Amniotic epithelial cell (primary cell): ENCODE measurements around the gene RIPOR3.
A peak's percentile ranks its signal among the peaks of the same experiment; 100 is the strongest.
"Not testable (repeated sequence)": the region's sequence is repeated elsewhere in the genome, so short reads cannot be mapped to it uniquely, and the experiment has no call there.

Source experiments
- DNase-seq: peaks from one replicate; pipeline ENCODE4 v3.0.0-alpha.2; 2010; ENCODE audit warnings: low read depth

Gene RIPOR3

GRCh38 chr20:50574108-50574507 lies 117.2 kb downstream of the RIPOR3 start:
- DNase-seq, result no peak

GRCh38 chr20:50572938-50573777 lies 118.2 kb downstream of the RIPOR3 start:
- peak; percentile 79 for DNase-seq

- DNase-seq, result no peak
Measured at GRCh38 chr20:50571466-50571865, 119.9 kb downstream of the RIPOR3 start.

DNA sequence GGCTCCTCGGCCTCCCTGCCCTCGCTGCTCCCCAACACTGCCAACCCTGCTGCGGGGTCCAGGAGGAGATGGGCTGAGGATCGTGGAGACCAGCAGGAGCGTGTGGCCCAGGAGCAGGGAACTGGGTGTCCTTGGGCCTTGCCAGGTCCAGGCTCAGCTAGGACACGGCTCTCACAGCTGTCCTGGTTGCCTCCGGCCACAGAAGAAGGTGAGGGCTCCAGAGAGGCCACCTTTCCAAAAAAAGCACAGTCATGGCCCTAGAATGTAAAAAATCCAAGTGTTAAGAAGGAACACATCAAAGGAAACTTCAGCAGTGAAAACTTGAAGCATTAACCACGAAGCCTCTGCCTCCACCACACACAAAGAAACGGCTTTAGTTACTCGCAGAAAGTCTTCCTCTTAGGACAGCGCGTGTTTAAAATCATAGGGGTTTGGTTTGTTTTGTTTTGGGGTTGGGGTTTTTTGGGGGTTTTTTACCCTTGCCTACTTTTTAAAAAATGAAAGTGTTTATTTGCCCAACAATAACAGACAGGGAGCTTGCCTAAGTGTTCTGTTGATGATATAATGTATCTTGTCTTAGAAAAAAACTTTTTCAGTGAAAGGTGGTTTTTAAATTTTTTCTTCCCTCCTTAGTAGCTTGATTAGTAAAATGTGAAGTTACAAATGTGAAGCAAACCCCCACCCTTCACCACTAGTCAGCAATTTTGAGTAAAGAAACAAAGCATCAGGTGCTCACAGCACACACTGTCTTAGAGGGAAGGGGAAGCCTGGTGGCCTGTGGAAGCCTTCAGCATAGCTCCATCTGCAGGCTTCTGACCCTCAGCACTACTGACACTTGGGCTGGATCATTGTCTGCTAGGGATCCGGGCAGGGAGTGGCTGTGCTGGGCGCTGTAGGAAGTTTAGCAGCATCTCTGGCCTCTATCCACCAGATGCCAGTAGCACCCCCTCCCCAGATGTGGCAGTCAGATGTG lies 121.2 kb downstream of the RIPOR3 start:
- DNase-seq, result peak; percentile 63

DNA sequence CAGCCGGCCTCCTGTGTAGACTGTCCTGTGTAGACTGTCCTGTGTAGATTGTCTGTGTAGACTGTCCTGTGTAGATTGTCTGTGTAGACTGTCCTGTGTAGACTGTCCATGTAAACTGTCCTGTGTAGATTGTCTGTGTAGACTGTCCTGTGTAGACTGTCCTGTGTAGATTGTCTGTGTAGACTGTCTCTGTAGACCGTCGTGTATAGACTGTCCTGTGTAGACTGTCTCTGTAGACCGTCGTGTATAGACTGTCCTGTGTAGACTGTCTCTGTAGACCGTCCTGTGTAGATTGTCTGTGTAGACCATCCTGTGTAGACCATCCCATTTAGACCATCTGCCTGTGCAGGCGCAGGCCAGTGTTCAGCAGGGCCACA lies 121.9 kb downstream of the RIPOR3 start:
- not testable (repeated sequence) for DNase-seq

DNA sequence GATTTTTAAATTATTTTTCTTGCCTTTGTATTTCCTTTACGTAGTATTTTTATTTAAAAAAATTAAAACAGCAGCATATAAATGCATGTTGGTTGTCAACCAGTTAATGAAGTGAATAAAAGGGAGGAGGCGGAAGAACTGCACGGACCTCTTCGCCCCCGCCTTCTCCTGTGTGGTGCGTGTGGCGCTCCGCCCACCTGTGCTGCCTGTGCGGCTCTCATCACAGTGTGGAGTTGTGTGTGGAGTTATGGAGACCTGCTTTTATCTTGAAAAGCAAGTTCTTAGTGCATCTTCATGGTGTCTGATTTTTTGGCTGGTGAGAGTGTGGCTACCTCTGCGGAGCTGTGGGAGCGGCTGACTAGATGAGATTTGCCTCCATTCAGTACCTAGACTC lies 122.8 kb downstream of the RIPOR3 start:
- no peak for DNase-seq

- no peak for DNase-seq
Measured at GRCh38 chr20:50567860-50568548, 123.3 kb downstream of the RIPOR3 start.

DNA sequence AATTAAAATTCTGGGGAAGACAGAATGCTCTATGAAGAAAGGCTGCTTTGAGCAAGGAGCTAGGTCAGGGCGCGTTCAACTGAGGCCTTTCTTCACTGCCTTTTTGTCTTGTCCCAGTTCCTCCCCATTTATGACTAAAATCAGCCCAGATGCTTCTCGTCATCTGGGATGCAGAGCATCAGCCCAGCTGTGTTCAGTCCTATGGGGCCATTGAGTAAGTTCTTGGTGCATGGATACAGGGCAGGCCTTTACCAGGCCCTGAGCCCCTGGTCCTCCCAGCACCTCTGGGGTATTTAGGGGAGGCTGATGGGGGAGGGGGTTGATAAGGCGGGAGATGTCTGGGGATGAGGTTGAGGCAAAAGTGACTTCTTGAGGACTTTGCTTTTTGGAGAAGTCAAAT lies 125.5 kb downstream of the RIPOR3 start:
- DNase-seq, result no peak

- DNase-seq, result no peak
Measured at GRCh38 chr20:50565383-50565782, 126.0 kb downstream of the RIPOR3 start.

DNA sequence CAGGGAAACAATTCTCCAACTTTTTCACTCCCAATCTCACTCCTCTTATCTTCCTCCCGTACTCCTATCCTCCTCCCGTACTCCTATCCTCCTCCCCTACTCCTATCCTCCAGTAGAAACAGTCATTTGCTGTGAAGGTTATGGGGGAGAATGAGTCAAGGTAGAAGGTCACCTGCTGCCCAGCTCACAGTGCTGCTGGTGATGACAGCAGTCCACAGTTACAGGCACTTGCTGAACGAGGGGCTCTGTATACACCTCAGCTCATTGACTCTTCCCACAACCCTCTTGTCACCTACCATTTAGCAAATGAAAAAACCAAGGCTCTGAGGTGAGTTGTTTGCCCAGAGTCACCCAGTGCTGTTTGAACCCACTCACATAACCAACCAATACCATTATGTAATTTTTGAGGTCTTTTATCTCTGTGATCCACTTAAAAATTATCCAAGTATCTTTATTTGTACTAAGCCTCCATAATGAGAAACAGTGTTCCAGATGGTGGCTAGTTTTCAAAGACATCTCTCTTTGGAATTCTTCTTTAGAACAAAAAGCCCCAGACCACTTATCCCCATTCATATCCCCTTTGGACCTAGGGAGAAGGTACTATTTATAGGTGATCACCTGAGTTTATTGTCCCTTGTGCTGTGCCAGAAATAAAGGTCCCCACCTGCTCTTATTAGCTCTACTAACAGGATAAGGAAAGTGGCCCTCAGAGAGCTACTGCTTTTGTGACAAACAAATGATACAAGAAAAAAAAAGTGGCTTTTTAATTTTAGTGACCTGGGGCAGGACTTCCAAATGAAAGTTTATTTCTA lies 128.0 kb downstream of the RIPOR3 start:
- no peak for DNase-seq

DNA sequence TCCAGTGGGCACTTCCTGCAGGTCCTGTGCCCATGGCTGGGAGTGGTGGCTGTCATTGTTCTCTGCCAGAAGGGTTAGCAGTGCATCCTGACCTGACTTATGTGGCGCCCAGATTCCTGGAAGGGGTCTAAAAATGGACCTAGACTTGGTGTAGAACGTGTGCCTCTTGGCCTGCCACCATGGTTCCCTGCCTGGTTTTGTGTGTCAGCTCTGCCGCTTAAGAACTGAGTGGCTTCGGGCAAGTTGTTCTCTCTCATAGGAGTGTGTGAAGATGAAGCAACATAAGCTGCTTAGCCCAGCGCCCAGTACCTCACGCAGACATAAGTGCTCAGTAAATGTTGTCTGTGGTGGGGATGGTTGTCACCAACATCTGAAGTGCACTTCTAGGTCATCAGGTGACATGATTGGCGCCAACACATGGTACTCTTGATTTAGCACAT lies 129.1 kb downstream of the RIPOR3 start:
- no peak for DNase-seq

DNA sequence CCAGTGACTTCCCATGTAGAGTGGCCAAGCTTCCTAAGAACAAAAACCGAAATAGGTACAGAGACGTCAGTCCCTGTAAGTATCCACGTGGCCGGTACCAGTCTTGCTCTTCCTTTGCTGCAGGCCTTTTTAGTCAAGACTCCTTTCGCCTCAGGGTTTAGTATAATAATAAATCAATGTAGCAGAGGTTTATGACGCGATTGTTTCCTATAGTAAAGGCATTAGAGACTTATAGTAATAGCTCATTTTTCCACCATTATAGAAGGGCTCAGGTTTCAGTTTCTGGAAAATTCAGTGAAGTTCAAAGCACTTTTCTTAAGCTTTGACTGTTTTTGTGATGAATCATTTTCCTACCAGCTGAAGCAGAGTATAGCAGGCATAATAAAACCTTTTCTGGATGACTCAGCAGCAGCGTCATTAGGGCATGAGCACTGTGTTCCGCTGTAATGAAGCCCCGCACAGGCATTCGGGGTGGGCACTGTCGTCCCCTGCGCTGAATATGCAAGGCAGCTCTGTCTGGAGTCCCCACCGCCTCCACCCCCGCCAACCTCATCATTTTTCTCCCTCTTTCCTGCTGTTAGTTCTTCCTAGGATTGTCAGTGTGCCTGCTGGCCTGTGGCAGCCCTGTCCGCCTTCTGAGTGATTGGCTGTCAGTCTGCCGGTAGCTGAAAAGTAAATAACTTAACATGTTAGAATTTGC lies 129.8 kb downstream of the RIPOR3 start:
- DNase-seq, result peak; percentile 95

GRCh38 chr20:50560867-50561266 lies 130.5 kb downstream of the RIPOR3 start:
- no peak for DNase-seq

DNA sequence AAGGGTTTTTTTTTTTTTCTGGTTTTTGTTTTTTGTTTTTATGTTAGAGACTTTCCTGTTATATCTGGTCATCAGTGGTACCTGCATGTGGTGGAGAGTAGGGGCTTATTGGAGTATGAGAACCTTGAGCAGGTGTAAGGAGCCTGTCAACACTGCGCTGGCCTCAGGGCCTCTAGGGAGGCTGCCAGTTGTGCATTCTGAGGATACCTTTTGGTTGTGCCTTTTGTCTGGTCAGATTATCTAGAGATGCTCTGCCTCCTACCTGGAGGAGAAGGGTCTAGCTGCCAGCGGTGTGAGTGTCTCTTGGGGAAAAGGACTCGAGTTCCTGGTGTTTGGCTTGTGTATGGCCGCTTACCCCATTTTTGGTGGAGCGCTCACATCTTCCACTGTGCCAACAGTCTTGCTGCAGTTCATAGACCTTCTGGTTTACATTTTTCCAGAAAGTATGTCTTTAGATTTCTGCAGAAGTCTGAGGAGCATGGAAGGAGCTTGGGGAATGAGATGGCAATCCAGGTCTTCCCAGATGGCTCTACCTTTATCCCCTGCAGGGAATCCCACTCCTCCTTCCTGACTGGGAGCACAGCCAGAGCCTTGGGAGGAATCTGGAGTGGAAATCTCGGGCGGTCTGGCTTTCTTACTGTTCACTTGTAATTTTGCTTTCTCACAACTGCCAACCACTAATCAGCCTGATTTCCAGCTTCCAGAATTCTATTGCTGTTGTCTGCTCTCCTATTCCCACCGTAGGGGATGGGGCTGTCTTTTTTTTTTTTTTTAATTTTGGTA lies 131.3 kb downstream of the RIPOR3 start:
- no peak for DNase-seq

DNA sequence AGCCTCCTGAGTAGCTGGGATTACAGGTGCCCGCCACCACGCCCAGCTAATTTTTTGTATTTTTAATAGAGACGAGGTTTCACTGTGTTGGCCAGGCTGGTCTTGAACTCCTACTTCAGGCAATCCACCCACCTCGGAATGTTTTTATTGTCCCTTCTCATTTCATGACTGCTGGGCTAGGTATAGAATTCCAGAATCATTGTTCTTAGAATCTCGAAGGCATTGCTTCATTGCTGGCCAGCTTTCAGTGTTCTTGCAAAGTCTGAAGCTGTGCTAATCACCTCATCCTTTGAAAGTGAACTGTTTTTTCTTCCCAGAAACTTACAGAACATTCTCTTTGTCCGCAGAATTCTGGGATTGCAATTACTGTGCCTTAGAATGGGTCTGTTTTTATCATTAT lies 132.2 kb downstream of the RIPOR3 start:
- no peak for DNase-seq

DNA sequence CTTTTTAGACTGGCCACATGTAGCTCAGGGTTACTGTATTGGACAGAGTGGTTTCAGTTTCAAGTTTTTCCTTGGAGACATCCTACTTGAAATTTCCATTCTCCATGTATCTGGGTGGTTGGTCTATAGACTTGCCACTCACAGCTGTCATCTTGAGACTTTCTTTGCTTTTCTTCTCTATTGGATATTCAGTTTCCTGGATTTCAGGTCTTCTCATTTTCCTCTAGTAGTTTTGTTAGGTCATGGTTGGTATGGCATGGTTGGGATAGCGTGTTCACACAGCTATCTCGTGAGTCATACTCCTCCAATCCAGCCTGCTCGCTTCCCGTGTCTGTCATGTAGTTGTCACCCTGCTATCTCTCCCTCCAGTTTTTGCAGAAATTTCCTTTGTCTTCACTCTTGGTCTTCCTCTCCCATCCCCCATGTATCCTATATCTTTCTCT lies 132.8 kb downstream of the RIPOR3 start:
- peak; percentile 82 for DNase-seq

DNA sequence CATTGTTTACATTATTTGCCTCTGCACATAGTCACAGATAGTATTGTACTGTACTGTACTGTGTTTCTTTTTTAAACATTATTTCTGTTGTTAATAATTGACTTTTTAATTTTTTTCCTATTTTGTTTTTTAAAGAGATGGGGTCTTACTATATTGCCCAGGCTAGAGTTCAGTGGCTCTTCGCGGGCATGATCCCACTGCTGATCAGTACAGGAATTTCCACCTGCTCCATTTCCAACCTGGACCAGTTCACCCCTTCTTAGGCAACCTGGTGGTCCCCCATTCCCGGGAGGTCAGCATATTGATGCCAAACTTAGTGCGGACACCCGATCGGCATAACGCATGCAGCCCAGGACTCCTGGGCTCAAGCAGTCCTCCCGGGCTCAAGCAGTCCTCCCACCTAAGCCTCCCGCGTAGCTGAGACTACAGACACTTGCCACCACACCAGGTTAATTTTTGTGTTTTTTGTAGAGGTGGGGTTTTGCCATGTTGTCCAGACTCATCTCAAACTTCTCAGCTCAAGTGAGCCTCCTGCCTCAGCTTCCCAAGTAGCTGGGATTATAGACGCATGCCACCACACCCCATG lies 133.7 kb downstream of the RIPOR3 start:
- DNase-seq, result no peak

DNA sequence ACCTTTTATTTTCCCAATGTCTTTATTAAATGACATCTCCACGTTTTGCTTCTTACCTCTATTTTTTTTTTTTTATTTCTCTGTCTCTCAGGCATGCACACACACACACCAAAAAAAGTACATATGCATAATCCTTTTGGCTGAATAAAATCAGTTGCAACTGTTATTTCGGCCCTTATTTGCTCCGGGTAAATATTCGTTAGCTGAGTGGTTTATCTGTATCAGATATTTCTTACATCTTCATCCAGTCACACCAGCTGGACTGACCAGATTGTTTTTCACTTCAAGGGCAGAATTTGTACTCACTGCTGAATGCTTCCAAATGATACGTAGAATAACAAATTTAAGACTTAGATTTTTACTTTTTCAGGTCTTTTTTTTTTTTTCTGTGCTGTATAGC lies 135.7 kb downstream of the RIPOR3 start:
- DNase-seq, result no peak
